Limb (tissue), 2 donors: ENCODE results near the gene COL5A3.

ENCODE experiments used
- DNase-seq, 2 donors: peaks; one replicate each; pipeline ENCODE4 v3.0.0-alpha.2; 2016; ENCODE audit errors: extremely low spot score in 2 of 2

COL5A3 gene

DNA sequence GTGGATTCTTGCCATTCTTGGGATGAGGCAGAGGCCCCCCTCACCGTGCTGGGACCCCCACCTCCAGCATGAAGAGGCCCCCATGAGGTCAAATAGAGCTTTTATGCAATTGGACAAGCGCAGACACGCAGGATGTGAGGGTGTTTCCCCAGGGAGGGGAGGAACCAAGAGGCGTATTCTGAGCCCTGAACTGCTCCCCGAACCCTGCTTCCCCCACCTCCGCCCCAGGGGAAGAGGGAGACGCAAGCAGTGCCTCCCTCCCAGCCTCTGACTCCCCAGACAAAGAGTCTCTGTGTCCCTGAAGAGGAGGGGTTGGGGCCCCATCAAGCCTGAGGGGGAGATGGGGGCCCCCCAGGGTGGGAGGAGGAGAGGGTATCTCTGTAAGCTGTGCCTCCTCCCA lies 1.7 kb upstream of the COL5A3 start:
- DNase-seq: peak in 1 of 2 donors; percentile 48

DNA sequence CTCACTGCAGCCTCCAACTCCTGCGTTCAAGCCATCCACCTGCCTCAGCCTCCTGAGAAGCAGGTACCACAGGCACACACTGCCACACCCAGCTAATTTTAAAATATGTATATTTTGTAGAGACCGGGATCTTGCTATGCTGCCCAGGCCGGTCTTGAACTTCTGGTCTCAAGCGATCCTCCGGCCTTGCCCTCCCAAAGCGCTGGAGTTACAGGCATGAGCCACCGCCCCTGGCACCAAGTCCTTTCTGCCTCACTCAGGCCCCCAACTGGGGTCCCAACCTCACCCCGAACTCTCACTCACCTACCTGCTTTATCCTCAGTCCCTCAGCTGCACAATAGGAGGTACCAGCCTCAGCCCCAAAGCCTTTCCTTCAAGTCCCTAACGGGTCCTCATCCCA lies 635 bp upstream of the COL5A3 start:
- no peak for DNase-seq

DNA sequence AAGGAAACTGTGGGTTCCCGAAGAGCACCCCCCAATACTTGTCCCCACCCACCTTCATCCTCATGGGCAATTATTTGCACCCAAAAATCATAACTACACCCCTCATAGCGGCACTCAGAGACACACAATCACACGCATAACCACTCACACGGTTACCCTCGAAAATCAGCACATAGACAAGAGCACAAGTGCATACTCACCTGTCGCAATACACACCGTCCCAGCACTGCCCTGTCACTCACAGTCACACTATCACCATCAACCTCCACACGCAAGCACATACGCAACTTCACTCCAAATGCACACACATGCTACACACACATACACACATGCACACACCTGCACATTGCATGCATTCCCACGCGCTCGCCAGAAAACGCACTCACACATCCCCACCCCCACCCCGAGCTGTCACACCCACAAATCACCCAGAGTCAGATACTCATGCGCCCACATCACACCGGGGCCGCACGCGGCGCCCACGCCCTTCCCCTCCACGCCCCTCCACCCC lies 535 bp downstream of the COL5A3 start:
- DNase-seq: no peak

DNA sequence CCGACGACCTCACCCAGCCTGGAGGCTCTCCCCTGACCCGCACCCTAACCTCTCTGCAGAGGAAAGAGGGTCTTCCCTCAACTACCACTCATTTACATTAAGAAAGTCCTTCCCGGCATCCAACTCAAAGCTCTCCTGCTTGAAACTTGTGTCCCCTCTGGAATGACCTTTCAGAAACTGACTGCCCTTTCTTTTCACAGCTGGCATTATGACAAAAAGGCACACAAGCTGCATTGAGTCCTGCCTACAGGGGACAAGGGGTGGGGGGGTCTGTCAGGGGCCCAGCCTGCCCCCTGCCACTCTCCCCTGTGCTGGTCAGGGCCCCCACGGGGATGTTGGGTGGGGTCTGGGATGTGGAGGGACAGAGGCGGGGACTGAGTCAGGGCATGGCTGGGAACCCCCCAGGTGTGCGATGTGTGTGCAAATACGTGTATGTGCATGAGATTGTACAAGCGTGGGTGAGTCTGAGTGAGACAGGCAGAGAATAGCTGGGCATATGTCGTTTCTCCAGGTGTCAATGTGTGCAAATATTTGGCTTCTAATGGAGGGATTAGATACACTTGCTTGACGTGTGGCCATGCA lies 2.0 kb downstream of the COL5A3 start:
- peak in 1 of 2 donors; percentile 40 for DNase-seq

DNA sequence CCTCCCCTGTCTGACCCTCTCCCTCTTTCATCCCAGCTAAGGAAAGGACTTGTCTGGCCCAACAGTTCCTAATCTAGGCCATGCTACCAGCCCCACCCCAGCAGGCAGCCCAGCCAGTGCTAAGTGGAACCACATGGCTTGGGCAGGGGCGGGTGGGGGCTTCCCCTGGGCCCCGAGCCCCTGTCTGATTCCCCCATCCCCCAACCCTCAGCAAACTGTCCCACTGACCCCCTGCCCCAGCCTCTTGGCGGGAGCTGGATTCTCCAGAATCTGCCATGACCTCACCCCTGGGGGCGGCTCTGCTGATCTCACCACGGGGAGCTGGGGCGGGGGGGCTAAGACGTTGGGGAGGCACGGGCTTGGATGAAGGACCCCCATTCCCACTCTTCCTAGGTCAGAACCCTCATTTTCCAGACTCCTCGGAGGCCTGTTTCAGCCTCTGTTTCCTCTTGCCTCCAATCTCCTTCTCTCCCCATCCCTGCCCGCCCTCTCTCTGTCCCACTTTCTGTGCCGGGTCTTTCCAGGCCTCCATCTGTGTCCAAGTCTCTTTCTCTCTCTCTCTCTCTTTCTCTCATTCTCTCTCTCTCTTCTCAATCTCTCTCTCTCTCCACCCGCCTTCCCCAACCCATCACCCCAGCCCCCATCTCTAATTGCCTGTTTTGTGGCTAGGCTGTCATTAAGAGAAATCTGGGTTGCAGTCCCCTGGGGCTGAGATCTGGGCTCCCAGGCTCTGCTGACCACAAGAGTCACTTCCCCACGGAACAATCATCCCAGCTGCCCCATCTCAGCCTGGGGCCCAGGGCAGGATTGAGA lies 2.7 kb downstream of the COL5A3 start:
- DNase-seq: peak; percentile 36 to 49

DNA sequence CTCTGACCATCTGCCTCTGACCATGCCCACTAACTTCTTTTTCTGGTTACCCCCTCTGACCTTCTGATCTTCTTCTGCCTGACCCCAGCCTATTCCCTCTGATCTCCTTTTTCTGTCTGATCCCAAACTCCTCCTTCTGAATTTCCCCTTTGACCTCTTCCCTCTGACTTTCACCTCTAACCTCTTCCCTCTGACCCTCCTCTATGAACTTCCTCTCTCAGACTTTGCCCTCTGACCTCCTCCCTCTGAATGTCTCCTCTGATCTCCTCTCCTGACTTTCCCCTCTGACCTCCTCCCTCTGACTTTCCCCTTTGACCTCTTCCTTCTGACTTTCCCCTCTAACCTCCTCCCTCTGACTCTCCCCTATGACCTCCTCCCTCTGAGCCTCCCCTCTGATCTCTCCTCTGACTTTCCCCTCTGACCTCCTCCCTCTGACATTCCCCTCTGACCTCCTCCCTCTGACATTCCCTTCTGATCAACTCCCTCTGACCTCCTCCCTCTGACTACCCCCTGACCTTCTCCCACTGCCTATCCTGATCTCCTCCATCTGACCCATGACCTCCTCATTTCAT lies 3.5 kb downstream of the COL5A3 start:
- DNase-seq: no peak

DNA sequence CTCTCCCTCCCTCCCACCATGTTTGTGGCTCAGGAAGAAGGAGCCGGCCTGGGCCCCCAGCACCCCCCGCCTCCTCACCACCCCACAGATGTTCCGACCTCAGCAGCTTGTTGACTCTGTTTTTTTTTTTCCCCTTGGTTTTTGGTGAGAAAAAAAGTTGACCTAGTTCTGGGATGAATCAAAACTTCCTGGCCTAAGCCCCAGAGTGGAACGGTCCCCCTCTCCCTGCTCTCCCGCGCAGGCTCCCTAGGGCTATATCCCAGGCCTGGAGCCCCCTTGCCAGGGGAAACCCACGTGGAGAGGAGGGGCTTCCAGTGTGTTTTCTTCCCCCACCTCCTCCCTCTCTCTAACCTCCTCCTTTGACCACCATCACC lies 4.0 kb downstream of the COL5A3 start:
- peak; percentile 43 to 49 for DNase-seq

DNA sequence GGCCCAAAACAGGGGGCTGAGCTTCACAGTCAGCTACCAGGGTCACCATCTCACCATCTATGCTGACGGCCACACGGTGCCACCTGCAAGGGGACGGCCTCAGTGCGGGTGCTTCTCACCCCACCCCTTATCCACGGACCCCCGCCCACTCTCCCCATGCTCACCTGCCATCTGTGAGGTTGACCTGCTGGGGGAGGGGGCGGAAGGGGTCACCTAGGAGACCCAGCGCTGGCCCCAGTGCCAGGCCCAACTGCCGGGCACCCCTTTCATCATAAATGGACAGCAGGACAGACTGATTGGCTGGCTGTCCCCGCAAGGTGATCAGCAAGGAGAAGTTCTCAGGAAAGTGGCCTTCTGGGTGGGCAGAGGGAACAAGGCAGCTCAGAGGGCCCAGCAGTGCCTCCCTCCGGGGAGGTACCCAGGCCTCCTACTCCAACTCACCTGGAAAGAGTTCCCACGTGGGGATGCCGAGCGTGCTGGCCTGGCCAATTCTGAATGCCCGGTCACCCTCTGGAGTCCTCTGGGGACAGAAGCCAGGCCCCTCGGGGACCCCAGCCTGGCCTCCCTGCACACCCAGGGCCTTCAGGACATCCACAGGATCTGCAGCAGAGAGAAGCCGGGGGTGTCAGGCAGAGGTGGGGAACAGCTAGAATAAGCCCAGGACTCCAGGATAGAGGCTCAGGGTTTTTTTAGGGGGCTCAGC lies 4.5 kb downstream of the COL5A3 start:
- no peak for DNase-seq

DNA sequence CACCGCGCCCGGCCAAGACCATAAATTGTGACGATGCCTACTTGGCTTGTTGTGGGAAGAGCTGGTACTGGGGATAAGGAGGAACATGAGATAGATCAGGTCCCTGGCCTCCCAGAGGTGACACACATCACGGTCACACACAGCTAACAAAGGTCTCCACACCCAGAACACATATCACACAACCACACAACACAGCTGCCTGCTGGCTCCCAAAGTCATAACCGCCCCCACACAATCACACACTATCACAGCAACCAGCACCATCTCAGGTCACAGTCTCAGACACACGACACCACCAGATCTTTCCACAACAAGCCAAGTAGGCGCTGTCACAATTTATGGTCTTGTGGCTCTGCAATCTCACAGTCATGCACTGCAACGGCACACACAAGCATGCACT lies 5.7 kb downstream of the COL5A3 start:
- DNase-seq: no peak

DNA sequence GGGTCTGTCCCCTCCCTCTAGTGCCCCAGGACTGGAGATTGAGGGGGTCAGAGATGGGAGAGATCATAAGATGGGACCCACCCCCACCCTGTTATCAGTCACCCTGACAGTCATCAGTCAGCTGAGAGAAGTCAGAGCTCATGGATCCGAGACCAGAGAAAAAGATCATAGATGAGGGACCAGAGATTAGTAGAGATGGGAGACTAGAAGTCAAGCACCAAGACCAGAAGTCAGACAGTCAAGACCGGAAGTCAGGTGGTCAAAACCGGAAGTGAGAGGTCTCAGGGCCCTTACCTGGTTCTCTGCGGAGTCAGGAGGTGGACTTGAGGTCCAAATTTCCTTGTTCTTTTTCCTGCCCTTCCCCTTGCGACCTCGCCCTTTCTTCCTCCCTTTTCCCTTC lies 7.0 kb downstream of the COL5A3 start:
- no peak for DNase-seq

DNA sequence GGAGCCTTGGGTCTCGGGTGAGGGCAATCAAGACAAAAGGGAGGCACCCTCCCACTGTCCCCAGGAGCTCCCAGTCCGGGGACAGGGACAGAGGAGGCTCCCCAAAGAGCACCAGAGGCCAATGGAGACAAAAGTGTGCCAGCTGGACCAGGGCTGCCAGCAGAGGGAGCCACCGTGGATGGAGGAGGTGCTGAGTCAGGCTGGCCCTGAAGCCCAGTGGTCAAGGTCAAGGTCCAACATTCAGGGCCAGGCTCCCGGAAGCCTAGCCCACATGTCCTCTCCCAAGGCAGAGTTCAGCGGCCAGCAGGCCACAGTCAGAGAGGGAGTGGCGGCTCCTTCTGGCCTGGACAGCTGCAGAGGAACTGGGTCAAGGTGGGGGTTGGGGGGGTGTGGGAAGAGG lies 8.4 kb downstream of the COL5A3 start:
- DNase-seq: no peak

DNA sequence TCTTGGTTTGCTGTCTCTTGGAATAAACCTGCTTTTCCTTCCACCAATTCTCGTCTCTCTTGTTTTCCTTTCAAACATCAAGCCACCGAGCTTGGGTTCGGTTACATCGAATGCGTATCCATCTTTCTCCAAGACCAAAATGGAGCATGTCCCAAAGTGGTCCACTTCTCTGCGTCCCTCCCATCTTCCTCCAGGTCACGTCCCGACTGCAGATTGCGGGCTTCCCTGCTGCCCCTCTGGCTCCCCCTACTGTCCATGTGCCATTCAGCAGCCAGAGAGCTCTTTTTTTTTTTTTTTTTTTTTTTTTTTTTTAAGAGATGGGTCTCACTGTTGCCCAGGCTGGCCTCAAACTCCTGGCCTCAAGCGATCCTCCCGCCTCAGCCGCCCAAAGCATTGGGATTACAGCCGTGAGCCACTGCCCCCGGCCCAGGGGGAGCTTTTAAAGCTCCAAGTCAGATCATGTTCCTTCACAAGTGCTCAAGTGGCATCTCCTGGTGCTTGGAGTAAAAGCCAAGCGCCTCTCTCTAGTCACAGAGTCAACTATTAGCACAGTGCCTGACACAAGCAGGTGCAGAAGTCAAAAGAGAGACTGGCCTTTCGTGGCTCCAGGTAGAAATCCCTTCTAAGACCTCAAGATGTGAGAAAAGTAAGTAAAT lies 10.0 kb downstream of the COL5A3 start:
- peak; percentile 82 to 83 for DNase-seq

DNA sequence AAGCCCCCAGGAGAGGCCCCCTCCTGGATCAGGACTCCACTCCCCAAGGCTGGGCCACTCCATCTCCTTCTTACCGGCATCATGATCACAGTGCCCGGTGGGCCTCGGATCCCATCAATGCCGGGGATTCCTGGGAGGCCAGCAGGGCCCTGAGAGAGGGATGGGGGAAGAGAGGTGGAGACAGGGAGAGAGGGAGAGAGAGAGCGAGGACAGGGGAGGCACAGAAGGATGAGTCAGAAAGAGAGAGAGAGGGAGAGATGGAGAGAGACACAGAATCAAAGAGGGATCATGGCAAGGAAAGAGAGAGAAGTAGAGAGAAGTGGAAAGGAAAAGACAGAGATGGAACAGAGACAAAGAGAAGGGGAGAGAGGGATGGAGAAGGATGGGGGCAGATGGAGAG lies 13.8 kb downstream of the COL5A3 start:
- no peak for DNase-seq

DNA sequence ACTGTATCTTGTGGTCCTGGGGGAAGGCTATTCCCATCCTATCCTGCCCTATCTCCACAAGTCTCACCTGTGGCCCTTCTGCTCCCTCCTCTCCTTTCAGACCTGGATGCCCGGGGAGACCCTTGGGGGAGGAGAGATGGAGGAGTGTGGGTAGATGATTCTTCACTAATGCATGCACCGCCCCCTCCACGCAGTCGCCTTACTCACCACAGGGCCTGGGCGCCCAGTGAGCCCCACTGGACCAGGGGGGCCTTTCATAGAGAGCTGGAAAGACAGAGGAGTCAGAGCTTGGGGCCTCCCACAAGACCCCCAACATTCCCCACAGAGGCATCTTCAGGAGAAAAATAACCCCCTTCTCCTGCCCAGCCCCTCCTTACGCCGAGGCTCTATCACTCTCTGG lies 14.3 kb downstream of the COL5A3 start:
- no peak for DNase-seq

DNA sequence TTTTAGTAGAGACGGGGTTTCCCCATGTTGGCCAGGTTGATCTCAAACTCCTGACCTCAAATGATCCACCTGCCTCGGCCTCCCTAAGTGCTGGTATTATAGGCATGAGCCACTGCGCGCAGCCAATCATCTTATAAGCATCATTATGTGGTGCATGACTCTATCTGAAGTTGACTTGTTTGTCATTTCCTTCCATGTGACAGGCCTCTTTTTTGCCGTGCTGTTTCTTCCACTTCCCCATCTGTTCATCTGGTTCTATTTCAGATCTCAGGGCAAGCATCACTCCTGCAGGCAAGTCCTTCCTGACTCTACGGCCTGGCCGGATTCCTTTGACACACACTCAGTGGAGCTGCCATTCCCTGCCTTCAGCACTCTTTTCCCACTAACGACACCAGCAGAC lies 15.2 kb downstream of the COL5A3 start:
- DNase-seq: no peak

DNA sequence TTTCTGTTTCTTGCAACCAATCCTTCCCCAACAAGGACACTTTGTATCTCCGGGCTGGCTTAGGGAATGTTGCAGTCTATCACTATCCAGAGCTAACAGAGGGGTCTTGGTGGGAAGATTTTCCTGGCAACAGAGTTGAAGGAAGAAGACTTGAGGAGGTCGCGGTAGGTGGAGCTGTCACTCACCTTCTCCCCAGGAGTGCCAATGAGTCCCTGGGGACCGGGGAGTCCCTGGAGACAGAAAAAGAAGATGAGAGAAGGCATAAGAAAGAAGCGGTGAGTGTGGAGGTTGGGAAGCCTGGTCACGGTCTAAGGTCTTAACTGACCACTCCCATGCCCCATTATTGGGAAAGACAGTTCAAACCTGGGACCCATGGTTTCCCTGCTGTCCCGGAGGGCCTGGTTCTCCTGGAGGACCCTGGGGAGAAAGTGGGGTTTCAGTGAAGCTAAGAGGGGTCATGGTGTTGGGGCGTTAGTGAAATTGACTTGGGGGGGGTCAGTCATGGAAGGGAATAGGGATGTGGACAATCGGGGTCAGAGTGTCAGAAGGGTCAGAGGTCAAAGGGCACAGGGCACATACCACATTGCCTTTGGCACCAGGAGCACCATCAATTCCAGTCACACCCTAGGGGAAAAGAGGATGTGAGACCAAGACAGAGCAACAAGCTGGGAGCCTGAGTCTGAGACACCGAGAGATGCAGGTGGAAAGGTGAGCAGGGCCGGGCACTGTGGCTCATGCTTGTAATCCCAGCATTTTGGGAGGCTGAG lies 18.7 kb downstream of the COL5A3 start:
- DNase-seq: no peak

DNA sequence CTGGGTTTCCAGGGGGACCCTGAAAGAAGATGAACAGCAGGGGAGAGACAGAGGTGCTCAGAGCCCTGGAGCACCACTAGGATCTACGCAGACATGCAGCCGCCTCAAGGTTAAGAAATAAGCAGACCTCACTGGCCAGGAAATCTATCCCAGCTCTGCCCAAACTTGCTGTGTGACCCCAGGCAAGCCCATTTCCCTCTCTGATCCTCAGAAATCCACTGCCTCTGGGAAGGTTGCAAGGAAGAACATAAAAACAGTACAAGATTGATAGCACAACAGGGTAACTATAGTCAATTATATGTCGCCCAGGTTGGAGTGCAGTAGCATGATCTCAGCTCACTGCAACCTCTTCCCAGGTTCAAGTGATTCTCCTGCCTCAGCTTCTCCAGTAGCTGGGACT lies 20.8 kb downstream of the COL5A3 start:
- DNase-seq: no peak

DNA sequence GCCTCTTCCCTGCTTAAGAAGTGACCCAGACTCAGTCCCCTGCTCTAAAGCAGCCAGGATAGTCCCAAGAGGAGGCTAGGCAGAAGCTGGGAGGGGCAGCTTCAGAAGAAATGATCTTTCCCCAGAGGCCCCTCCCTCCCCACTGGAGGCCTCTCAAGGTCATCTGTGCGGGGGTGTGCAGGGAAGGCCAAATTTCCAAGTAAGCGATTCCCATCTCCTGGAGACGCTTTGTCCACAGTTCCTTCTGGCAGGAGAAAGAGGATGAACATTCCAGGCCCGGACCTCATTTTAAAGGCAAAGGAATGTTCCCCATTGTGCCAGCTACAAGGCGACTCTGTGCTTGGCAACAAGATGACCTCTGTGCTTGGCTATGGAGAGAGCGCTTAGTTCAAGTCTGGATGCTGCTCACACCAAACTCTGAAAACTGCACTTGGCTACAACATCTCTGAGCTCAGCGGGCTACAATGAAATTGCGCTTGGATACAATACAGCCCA lies 23.5 kb downstream of the COL5A3 start:
- DNase-seq: peak in 1 of 2 donors; percentile 29

DNA sequence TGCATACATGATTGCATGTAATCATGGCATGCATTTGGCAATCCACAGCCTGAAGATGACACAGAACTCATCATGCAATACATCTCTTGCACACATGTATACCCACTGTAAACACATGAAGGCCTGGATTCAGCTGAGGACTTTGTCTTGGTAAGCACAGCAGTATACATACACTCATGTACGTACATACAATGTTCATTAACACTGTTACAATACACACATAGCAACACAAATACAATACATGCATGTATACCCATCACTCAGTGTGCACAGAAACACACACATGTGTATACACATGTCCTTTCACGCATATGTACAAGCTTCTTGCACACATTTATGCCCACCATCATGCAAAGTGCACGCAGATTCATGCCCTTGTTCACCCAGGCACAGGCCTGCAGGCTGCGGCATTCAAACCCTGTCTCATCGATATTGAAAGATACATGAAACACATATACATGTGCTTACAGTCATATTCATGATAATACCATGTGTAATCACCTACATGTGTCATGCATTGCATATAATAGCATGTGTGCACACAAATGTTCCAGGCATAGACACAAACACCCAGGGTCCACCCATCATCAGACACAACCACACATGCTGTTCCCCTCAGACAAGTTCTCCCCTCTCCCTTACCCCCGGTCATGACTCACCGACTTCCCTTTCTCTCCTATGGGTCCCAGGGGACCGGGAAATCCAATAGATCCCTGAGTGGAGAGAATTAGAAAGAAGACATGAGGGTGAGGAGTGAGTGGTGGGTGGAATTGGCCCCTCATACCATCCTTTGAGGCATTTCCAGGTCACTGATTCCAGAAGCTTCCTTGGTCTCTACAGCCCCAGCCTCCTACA lies 28.7 kb downstream of the COL5A3 start:
- DNase-seq: no peak

DNA sequence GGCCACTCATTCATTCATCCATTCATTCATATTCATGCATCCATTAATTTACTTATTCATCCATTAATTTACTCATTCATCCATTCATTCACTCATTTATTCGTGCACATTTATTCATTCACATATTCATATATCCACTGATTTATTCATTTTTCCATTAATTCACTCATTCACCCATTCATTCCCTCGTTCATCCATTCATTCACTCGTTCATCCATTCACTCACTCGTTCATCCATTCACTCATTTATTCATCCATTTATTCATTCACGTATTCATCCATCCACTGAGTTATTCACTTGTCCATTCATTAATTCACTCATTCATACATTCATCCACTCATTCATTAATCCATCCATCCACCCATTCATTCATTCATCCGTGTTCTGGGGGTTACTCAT lies 38.2 kb downstream of the COL5A3 start:
- DNase-seq: no peak
